DMS153 (cell line): ENCODE results near the gene LSS.
"Not testable (repeated sequence)": the region's sequence is repeated elsewhere in the genome, so short reads cannot be mapped to it uniquely, and the experiment has no call there.

Source experiments
- DNase-seq: peaks from one replicate; lab custom pipeline; 2025; lab: John Stamatoyannopoulos, UW

The LSS gene

GRCh38 chr21:46245213-46245915 is 16.8 kb upstream of the LSS start:
- DNase-seq = no peak

DNA sequence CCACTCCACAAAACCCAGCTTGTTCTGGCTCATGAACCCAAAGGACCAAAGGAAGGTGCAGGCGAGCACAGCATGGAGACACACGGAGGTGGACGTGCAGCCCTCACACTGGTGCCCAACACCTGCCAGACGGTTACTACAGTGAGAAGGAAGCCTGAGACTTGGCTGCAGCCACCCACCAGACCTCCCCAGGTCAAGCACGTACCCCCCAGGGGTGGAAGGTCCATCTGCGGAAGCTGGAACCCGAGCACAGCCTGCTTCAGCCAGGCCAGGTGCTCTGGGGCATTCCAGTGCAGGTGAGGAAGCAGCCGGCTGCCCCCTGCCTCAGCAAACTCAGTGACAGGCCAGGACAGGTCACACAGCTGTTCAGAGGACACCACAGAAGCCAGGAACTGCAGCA is 16.0 kb upstream of the LSS start:
- no peak for DNase-seq

DNA sequence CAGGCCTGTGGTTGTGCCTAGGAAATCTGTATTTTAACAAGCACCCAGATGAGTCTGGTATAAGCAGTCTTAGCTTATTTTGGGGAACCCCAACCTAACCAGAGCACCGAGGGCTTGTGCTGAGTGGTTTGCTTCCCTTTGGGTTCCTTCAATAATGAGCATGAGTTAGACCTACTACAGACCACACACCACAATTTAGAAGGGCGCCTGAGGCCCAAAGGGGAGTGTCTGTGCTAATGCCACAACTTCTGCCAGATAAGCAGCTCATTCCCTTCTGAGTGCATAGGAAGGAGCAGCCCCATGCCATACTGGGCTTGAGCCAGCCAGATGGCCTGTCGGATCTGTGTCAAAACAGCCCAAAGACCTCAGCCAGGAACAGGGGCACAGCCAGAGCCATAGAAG is 15.4 kb upstream of the LSS start:
- DNase-seq = no peak

DNA sequence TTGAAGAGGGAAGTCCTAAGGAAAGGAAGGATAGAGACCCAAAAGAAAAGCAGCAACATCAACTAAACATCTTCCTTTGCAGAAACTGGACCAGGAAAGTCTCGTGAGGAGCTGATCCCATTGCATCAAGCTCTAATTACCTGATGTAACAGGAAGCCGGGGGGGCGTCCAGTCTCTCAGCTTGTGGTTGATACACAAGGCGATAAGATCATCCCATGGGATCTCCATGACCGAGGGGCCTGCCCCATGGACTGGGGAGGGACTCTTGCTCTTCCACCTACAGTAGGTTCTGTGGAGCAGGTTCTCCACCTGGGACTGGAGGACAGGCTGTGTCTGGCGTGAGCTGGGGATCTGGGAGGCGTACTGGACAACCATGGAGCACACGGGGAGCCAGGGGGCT is 14.8 kb upstream of the LSS start:
- no peak for DNase-seq

DNA sequence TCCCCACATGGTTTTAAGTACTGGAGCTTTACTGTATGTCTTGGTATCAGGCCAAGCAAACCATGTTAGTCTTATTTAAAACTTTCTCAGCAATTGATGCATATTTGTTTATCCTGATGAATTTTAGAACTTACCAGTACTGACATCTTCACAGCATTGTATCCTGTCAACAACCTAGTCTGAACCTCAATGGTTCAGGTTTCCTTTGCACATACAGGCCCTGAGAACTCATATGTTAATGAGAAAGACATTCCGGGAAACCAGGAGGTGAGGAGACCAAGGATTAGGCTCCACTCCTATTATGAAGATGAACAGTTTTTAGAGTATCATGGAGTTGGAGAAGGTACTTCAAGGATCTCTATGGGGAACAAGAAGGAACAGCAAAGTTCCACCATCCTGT is 13.0 kb upstream of the LSS start:
- DNase-seq = not testable (repeated sequence)

- DNase-seq = no peak
Observed at GRCh38 chr21:46239817-46240325, 11.3 kb upstream of the LSS start.

DNA sequence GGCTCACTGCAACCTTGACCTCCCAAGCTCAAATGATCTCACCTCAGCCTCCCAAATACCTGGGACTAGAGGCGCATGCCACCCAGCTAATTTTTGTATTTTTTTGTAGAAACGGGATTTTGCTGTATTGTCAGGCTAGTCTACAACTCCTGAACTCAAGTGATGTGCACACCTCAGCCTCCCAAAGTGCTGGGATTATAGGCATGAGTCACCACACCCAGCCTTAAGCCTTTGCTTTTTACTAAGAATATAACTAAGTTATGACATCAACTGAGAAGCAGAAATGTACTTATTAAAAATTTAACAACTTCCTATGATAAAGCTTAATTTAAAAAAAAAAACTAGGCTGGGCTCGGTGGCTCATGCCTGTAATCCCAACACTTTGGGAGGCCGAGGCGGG is 8.9 kb upstream of the LSS start:
- DNase-seq = no peak

DNA sequence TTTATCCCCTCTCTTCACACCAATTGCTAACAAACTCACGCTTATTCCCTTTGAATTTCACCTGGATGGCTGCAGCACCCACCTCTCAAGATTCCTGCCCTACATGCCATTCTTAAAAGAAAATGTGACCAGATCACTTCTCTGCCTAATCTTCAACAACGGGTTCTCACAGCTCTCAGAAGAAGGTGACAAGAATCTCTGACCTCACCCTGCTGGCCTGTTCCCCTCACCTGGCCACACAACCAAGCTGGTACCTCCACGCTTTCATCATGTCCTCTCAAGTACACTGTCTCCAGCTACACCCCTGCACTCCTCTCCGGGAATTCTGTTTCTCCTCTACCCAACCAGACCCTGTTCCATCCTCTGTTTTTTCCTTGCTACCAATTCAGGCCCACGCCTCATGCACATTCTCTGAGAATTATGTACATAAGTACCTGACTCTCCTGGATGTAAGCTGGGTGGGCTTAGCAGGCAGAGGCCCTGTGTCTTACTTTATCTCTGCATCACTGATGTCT is 5.9 kb upstream of the LSS start:
- DNase-seq = no peak

DNA sequence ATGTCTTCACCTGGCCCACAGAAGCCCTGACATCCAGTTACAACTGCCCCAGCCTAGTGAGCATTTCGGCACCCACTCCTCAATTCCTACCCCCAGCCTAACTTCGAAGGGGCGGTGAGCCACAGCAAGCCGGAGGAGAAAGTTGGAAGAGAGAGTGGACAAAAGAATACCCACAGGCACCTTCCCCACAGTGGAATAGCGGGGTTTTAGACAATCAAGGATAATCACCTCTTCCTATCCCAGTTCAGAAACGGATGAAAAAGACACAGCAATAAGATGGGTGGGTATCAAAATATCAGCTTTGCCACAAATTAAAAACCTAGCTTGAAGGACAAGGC is 1.3 kb upstream of the LSS start:
- no peak for DNase-seq

- no peak for DNase-seq
Observed at GRCh38 chr21:46229133-46229922, 754 bp upstream of the LSS start.

DNA sequence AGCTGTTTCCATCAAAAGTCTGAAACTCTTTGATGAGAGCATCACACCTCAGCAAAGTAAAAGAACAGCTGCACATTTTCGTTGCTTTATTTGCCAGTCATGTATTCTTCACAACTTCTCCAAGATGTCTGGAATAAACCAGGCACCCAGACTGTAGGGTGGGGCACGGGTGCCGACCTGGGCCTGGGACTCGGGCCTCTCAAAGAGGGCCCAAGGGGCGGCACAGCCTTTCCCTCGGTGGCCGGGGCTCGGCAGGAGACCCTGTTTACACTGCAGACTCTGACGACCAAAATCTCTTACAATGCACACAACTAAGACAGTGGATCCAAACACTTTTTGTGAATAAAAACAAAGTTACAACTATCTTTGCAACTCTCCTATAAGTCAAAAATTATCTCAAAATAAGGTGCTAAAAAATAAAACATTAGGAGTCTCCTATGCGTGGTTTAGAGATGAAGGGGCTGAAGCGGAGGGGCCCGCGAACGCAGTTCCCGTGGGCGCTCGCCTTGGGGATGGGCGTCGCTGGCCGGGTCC is 696 bp downstream of the LSS start:
- DNase-seq = no peak

- no peak for DNase-seq
Observed at GRCh38 chr21:46226920-46227599, 1.5 kb downstream of the LSS start.

- no peak for DNase-seq
Observed at GRCh38 chr21:46226146-46226545, 2.4 kb downstream of the LSS start.

DNA sequence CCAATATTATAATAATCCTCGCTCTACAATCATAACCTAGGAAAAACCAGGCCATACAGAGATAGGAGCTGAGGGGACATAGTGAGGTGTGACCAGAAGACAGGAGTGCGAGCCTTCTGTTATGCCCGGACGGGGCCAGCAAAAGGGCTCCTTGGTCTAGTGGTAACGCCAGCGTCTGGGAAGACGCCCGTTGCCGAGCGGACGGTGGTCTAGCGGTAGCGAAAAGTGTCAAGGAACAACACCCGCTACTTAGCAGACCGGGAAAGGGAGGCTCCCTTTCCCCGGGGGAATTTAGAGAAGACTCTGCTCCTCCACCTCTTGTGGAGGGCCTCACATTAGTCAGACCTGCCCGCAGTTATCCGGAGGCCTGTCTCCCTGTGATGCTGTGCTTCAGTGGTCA is 4.9 kb downstream of the LSS start:
- DNase-seq = not testable (repeated sequence)

DNA sequence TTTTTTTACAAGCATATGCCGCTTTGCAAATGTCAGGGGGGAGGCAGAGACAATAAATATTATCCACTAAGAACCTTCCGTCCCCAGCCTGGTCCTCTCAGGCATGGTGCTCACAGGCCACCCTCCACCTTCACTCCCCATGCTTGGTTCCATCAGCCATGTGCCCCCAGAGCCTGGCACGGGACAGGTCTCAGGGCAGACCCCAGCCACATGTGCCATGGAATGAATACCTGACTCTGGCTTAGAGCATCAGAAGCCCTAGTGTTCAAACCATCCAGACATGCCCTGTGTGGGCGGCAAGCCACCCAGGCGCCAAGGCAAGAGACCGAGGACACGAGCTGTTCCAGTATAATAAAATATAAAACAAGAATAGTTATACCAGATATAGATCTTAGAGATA is 5.4 kb downstream of the LSS start:
- DNase-seq = no peak

- no peak for DNase-seq
Observed at GRCh38 chr21:46222436-46223116, 6.0 kb downstream of the LSS start.

- DNase-seq = no peak
Observed at GRCh38 chr21:46221664-46222435, 6.7 kb downstream of the LSS start.

GRCh38 chr21:46220847-46221246 is 7.7 kb downstream of the LSS start:
- DNase-seq = no peak

DNA sequence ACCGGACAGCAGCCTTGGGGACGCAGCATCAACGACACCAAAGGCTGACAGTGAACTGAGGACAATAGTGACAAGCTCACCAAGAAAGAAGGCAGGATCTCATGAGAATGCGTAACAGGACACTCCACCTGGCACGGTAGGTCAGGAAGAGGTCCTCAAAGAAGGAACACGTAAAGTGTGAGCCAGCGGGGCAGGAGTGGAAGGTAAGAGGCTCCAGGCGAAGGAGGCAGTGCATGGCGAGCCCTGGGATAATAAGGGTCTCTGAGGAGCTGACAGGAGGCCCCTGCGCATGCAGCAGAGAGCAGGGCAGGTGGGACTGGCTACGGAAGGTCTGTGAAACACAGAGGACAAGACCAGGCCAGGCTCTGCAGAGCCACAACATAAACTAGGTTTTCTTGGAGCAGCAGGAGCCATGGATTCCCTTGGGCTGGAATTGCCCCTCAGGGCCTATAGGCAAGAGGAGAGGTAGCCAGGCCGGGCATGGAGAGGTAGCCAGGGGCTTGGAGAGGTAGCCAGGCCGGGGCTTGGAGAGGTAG is 8.2 kb downstream of the LSS start:
- no peak for DNase-seq

DNA sequence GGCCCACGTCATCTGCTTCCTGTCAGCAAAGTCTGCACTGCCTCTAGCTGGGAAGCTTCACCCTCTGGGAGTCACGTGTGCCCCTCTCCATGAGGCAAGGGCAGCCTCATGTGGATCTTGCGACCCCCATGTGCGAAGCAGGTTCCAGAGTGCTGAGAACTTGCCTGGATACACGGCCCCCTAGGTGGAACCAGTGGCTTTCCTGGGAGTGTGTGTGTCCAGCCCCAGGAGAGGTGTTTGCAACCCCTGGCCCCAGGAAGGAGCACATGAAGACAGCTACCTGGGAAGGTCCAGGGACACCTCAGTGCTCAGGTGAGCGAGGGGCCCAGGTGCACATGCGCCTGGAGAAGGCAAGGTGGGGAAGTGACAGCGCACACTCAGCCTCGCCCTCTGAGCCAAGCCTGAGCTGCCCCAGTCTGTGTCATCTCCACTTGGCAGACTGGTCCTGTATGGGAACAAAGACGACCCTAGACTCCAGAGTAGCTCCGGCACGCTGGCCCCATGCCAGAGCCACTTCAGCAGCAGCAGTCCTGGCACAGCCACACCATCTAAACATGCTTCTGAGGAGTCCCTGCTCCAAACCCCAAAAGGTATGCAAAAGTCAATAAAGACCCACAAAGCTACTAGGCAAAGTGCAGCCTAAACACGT is 8.9 kb downstream of the LSS start:
- no peak for DNase-seq
